ENCODE data around the gene CPED1. TPM values are rescaled to one million over a fixed set of nuclear protein-coding genes. Genes with fewer than 3 reads are reported as not detected.

The CPED1 gene
- total and polyA plus RNA-seq, 2 donors (not counting 1 experiment from before 2014, with no cell fraction given): 70.2 to 196 TPM

GRCh38 chr7:120993553-120994191 is 5.2 kb downstream of the CPED1 start:
- Histone ChIP-seq H3K27me3 (ENCODE audit: control insufficient read depth, insufficient read depth, low read length) (no peaks in the 10 kb centered on the region), H3K9ac (ENCODE audit: insufficient read depth, low read length) (no peak overlapping the region), H3K36me3 (ENCODE audit: control insufficient read depth, insufficient read depth, low read length) (no peaks in the 10 kb centered on the region), H3K9me3 (ENCODE audit: control insufficient read depth, insufficient read depth, low read depth, low read length) (no peaks in the 10 kb centered on the region), H3K79me2 (ENCODE audit: control insufficient read depth, insufficient read depth, low read length) (peaks cover 86% of the 10 kb centered on the region), H2AFZ (ENCODE audit: low read length) (no peak overlapping the region), H3K4me3 (replicated peaks in 1 of 4; ENCODE audit: control extremely low read depth in 1 of 4, insufficient read depth in 1 of 4, low read depth in 3 of 4, low read length in 4 of 4) (peak overlapping the region; percentile 15 to 98 (median 80)), H4K20me1 (ENCODE audit: control insufficient read depth, extremely low read depth, insufficient read depth, low read length) (no peaks in the 10 kb centered on the region), H3K27ac (ENCODE audit: insufficient read depth, low read length) (no peak overlapping the region), H3K4me2 (ENCODE audit: extremely low read depth, insufficient read depth, low read length) (peak overlapping the region; percentile 79), H3K4me1 (ENCODE audit: control insufficient read depth, extremely low read depth, insufficient read depth, low read length) (peaks cover 9% of the 10 kb centered on the region)
- peak in 1 of 2 donors; percentile 63 for DNase-seq (ENCODE audit: low read depth in 2 of 2)
- TF ChIP-seq CTCF (conservative IDR thresholded peaks at IDR 0.05 in 1 of 2, IDR thresholded peaks at IDR 0.05 in 1 of 2; ENCODE audit: low read depth in 1 of 2, low read length in 2 of 2) (no peak), EZH2 (IDR thresholded peaks at IDR 0.05; ENCODE audit: low read length, missing control alignments) (no peak)

- TF ChIP-seq CTCF (conservative IDR thresholded peaks at IDR 0.05 in 1 of 2, IDR thresholded peaks at IDR 0.05 in 1 of 2; ENCODE audit: low read depth in 1 of 2, low read length in 2 of 2) (no peak), EZH2 (IDR thresholded peaks at IDR 0.05; ENCODE audit: low read length, missing control alignments) (no peak)
- no peak for DNase-seq (ENCODE audit: low read depth in 2 of 2)
- no peaks in the 10 kb centered on the region for H4K20me1 ChIP-seq (ENCODE audit: control insufficient read depth, extremely low read depth, insufficient read depth, low read length)
- no peak overlapping the region for H2AFZ ChIP-seq (ENCODE audit: low read length)
- no peak overlapping the region for H3K9ac ChIP-seq (ENCODE audit: insufficient read depth, low read length)
- H3K9me3 ChIP-seq (ENCODE audit: control insufficient read depth, insufficient read depth, low read depth, low read length): no peaks in the 10 kb centered on the region
- peaks cover 88% of the 10 kb centered on the region for H3K79me2 ChIP-seq (ENCODE audit: control insufficient read depth, insufficient read depth, low read length)
- H3K4me3 ChIP-seq (replicated peaks in 1 of 4; ENCODE audit: control extremely low read depth in 1 of 4, insufficient read depth in 1 of 4, low read depth in 3 of 4, low read length in 4 of 4): no peak overlapping the region
- H3K4me2 ChIP-seq (ENCODE audit: extremely low read depth, insufficient read depth, low read length): peak overlapping the region; percentile 7
- no peaks in the 10 kb centered on the region for H3K27me3 ChIP-seq (ENCODE audit: control insufficient read depth, insufficient read depth, low read length)
- peaks cover 11% of the 10 kb centered on the region for H3K4me1 ChIP-seq (ENCODE audit: control insufficient read depth, extremely low read depth, insufficient read depth, low read length)
- no peak overlapping the region for H3K27ac ChIP-seq (ENCODE audit: insufficient read depth, low read length)
- H3K36me3 ChIP-seq (ENCODE audit: control insufficient read depth, insufficient read depth, low read length): no peaks in the 10 kb centered on the region
These were observed 6.2 kb downstream of the CPED1 start for GRCh38 chr7:120994512-120995410.

GRCh38 chr7:120995654-120996053 is 7.1 kb downstream of the CPED1 start:
- Histone ChIP-seq H3K4me2 (ENCODE audit: extremely low read depth, insufficient read depth, low read length) (peak overlapping the region; percentile 23), H3K9me3 (ENCODE audit: control insufficient read depth, insufficient read depth, low read depth, low read length) (no peaks in the 10 kb centered on the region), H3K9ac (ENCODE audit: insufficient read depth, low read length) (no peak overlapping the region), H3K27me3 (ENCODE audit: control insufficient read depth, insufficient read depth, low read length) (no peaks in the 10 kb centered on the region), H2AFZ (ENCODE audit: low read length) (no peak overlapping the region), H4K20me1 (ENCODE audit: control insufficient read depth, extremely low read depth, insufficient read depth, low read length) (no peaks in the 10 kb centered on the region), H3K4me3 (replicated peaks in 1 of 4; ENCODE audit: control extremely low read depth in 1 of 4, insufficient read depth in 1 of 4, low read depth in 3 of 4, low read length in 4 of 4) (no peak overlapping the region), H3K36me3 (ENCODE audit: control insufficient read depth, insufficient read depth, low read length) (no peaks in the 10 kb centered on the region), H3K79me2 (ENCODE audit: control insufficient read depth, insufficient read depth, low read length) (peaks cover 88% of the 10 kb centered on the region), H3K27ac (ENCODE audit: insufficient read depth, low read length) (no peak overlapping the region), H3K4me1 (ENCODE audit: control insufficient read depth, extremely low read depth, insufficient read depth, low read length) (peaks cover 11% of the 10 kb centered on the region)
- TF ChIP-seq EZH2 (IDR thresholded peaks at IDR 0.05; ENCODE audit: low read length, missing control alignments) (no peak), CTCF (conservative IDR thresholded peaks at IDR 0.05 in 1 of 2, IDR thresholded peaks at IDR 0.05 in 1 of 2; ENCODE audit: low read depth in 1 of 2, low read length in 2 of 2) (no peak)
- no peak for DNase-seq (ENCODE audit: low read depth in 2 of 2)

All from fibroblast of lung (primary cell).